ENCODE measurements around the gene CIDEC.
"Not testable (repeated sequence)": the region's sequence is repeated elsewhere in the genome, so short reads cannot be mapped to it uniquely, and the experiment has no call there.

DNA sequence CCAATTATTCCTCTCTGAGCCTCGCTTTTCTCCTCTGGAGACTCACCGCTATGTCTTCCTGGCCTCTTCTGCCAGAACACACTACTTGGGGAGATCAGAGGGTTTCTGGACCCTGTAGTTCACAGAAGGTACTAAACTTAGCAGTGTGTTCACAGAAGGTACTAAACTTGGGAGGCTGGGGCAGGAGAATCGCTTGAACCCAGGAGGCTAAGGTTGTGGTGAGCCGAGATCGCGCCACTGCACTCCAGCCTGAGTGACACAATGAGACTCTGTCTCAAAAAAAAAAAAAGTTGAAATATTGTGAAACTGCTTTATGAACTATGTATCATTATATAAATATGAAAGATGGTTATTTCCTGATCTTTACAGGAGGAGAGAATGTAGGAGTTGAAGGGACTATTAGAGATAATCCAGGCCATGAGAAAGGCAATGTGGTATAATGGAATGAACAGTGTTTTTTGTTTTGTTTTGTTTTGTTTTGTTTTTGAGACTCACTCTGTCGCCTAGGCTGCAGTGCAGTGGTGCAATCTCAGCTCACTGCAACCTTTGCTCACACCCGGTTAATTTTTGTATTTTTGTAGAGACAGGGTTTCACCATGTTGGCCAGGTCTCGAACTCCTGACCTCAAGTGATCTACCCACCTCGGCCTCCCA is 16.8 kb upstream of the CIDEC start:
- not testable (repeated sequence) for TF ChIP-seq CTCF (IDR thresholded peaks at IDR 0.05); POLR2A (IDR thresholded peaks at IDR 0.05; ENCODE audit: low read depth); EP300 (IDR thresholded peaks at IDR 0.05); POLR2AphosphoS5 (IDR thresholded peaks at IDR 0.05)

Data from esophagus muscularis mucosa (tissue), 4 donors.